Breast epithelium (tissue), 4 donors: ENCODE measurements around the gene SLC4A3. TPM values are rescaled to one million over a fixed set of nuclear protein-coding genes. Genes with fewer than 3 reads are reported as not detected.

Experiments
- DNase-seq, 2 donors: peaks; one replicate each; pipeline ENCODE4 v3.0.0-alpha.2; 2019; ENCODE audit warnings: low spot score in 2 of 2
- H3K27ac ChIP-seq, 2 donors: fragments of 200-600 bp; sonication (generic) in 1 of 2; one replicate each; pipeline ENCODE4 v1.5.1; 2016 to 2019; ENCODE audit warnings: mild to moderate bottlenecking in 1 of 2
- H3K27me3 ChIP-seq, 2 donors: fragments of 200-600 bp; sonication (generic) in 1 of 2; one replicate each; pipeline versions ENCODE4 v1.5.1 to v1.6.0; 2017 to 2019; ENCODE audit warnings: control low read depth in 1 of 2, mild to moderate bottlenecking in 1 of 2
- H3K36me3 ChIP-seq: fragments of 200-600 bp; one replicate; pipeline ENCODE4 v1.5.1; 2019
- H3K4me1 ChIP-seq, 2 donors: fragments of 200-600 bp; sonication (generic); one replicate each; pipeline ENCODE4 v1.5.1; 2016 to 2019; ENCODE audit warnings: control low read depth in 1 of 2
- H3K4me3 ChIP-seq, 3 donors: fragments of 200-600 bp; sonication (generic); 1 replicate in 2 of 3; 2 replicates in 1 of 3; pipeline ENCODE4 v1.5.1; 2016 to 2019; ENCODE audit warnings: mild to moderate bottlenecking in 3 of 3, moderate library complexity in 2 of 3
- H3K9me3 ChIP-seq, 2 donors: fragments of 200-600 bp; sonication (generic) in 1 of 2; one replicate each; pipeline ENCODE4 v1.5.1; 2016 to 2019; ENCODE audit warnings: control low read depth in 1 of 2
- POLR2A ChIP-seq: fragments of 450-650 bp; IDR thresholded peaks from one replicate; pipeline ENCODE4 v1.6.1; 2016; ENCODE audit warnings: antibody characterized with exemption, mild to moderate bottlenecking, moderate library complexity
- POLR2AphosphoS5 ChIP-seq, 3 donors: sonication (generic); formaldehyde crosslinking; IDR thresholded peaks; one replicate each; pipeline ENCODE4 v1.6.1; 2017; ENCODE audit warnings: antibody characterized with exemption in 3 of 3
- intact Hi-C: fragments of 100-400 bp; cut with DNase I; formaldehyde crosslinking; loops from one replicate; pipeline ENCODE4 v1.15.1; 2023; ENCODE audit warnings: low total_unique reads
- total RNA-seq, 3 donors: library from RNA; depleted of rRNA; stranded (reverse); fragments of >200 nt; gene quantifications; one replicate each; pipeline ENCODE4 v1.1.0, GENCODE V29; 2016
- TF ChIP-seq, protein P1 (sequence below), 3 donors: fragments of 450-650 bp; IDR thresholded peaks; one replicate each; pipeline ENCODE4 v1.5.1; 2016 to 2017; ENCODE audit warnings: antibody characterized with exemption in 3 of 3, mild to moderate bottlenecking in 3 of 3, moderate library complexity in 3 of 3

SLC4A3 gene
- total RNA-seq, 3 donors from 2014 or later = 2.1 to 4.7 (median 4.6) TPM

DNA sequence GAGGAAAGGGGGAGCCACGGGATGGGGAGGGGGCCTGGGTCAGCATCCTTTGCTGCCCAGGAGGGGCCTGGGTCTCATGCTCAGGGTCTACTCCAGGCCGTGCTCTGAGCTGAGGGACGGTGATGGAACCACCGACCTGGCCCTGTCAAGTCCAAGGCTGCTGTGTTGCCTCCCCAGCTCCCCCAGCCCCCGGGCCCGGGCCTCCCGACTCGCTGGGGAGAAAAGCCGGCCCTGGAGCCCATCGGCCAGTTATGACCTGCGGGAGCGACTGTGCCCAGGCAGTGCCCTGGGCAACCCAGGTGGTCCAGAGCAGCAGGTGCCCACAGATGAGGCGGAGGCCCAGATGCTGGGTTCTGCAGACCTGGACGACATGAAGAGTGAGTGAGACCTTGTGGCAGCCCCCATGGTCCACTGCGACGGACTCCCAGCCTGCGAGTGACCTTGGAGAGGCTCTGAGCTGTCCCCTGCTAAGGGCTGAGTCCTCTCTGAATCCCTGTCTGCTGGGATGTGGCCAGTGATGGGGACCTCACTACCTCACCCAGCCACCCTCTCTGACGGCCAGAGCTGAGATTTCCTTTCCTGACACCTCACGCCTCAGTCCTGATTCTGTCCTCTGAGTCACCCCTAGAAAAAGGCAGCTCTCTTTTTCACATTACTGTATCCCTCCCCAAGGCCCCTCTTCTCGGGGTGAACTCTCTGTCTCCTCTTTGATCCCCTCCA is 2.7 kb downstream of the SLC4A3 start:
- H3K4me3 ChIP-seq = no peak overlapping the region
- no peak for TF ChIP-seq POLR2AphosphoS5 (IDR thresholded peaks at IDR 0.05)
- no peak for TF ChIP-seq POLR2A
- TF ChIP-seq, protein P1, sequence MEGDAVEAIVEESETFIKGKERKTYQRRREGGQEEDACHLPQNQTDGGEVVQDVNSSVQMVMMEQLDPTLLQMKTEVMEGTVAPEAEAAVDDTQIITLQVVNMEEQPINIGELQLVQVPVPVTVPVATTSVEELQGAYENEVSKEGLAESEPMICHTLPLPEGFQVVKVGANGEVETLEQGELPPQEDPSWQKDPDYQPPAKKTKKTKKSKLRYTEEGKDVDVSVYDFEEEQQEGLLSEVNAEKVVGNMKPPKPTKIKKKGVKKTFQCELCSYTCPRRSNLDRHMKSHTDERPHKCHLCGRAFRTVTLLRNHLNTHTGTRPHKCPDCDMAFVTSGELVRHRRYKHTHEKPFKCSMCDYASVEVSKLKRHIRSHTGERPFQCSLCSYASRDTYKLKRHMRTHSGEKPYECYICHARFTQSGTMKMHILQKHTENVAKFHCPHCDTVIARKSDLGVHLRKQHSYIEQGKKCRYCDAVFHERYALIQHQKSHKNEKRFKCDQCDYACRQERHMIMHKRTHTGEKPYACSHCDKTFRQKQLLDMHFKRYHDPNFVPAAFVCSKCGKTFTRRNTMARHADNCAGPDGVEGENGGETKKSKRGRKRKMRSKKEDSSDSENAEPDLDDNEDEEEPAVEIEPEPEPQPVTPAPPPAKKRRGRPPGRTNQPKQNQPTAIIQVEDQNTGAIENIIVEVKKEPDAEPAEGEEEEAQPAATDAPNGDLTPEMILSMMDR (IDR thresholded peaks at IDR 0.05) = no peak
- DNase-seq = no peak
- intact Hi-C loops = no loop called here
- H3K4me1 ChIP-seq = peaks cover 0 to 3% of the 10 kb centered on the region in 2 donors
- H3K36me3 ChIP-seq = no peaks in the 10 kb centered on the region
- no peaks in the 10 kb centered on the region for H3K9me3 ChIP-seq
- no peak overlapping the region for H3K27ac ChIP-seq
- H3K27me3 ChIP-seq = no peaks in the 10 kb centered on the region

DNA sequence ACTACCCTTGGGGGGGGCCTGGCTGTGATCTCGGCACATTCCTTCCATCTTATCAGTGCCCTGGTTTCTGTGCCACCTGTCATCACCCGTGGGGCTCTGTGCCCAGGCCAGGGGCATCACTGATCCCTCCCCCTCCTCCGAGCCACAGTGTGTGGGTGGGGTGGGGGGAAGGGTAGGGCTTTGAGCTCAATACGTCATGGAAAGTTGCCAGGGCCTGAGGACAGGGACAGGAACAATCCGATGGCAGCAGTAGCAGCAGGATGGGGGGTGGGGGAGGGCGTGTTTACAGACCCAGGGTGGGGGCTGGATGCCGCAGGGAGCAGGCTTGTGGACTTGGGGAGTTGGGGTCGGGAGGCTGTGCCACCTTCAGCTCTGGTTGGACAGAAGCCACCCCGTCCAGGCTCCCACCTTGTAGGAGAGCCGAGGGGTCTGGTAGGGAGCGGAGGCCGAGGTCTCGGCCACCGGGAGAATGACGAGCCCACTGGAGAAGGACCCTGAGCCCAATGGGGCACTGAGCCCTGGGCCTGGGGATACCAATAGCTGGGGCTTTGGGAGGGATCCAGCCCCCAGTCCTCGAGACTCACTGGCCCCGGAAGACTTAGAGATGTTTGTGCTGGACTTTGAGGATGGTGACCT is 3.5 kb downstream of the SLC4A3 start:
- Histone ChIP-seq H3K4me1 (peaks cover 0 to 3% of the 10 kb centered on the region in 2 donors), H3K27ac (no peak overlapping the region), H3K9me3 (no peaks in the 10 kb centered on the region), H3K4me3 (no peak overlapping the region), H3K36me3 (no peaks in the 10 kb centered on the region), H3K27me3 (no peaks in the 10 kb centered on the region)
- TF ChIP-seq POLR2AphosphoS5 (IDR thresholded peaks at IDR 0.05) (no peak), POLR2A (no peak)
- TF ChIP-seq, protein P1 (IDR thresholded peaks at IDR 0.05) = no peak
- intact Hi-C loops = no loop called here
- no peak for DNase-seq

DNA sequence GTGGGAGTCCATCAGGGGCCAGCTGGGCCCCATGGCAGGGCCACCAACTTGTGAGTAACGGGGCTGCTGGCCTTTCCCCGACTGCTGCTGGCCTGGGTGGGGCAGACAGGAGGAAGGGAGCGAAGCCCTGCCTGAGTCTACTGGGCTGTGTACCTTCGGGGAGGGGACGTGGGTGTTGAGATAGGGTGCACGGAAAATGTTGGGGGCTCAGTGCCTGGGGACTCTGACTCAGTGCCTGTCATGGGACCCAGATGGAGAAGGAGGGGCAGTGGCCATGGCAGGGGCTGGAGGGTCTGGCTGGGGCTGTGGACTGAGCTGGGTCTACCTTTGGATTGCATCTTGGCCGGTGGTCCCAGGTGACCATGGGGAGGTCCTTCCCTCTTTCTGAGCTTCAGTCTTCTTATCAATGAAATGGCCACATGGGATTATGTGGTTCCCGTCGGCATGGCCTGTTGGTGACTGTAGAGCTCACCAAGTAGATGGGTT is 4.0 kb downstream of the SLC4A3 start:
- H3K4me3 ChIP-seq = no peak overlapping the region
- no peaks in the 10 kb centered on the region for H3K36me3 ChIP-seq
- intact Hi-C loops = no loop called here
- no peak for TF ChIP-seq POLR2A
- TF ChIP-seq, protein P1 (IDR thresholded peaks at IDR 0.05) = no peak
- TF ChIP-seq POLR2AphosphoS5 (IDR thresholded peaks at IDR 0.05) = no peak
- no peaks in the 10 kb centered on the region for H3K27me3 ChIP-seq
- peaks cover 0 to 3% of the 10 kb centered on the region in 2 donors for H3K4me1 ChIP-seq
- no peak overlapping the region for H3K27ac ChIP-seq
- no peak for DNase-seq
- H3K9me3 ChIP-seq = no peaks in the 10 kb centered on the region

DNA sequence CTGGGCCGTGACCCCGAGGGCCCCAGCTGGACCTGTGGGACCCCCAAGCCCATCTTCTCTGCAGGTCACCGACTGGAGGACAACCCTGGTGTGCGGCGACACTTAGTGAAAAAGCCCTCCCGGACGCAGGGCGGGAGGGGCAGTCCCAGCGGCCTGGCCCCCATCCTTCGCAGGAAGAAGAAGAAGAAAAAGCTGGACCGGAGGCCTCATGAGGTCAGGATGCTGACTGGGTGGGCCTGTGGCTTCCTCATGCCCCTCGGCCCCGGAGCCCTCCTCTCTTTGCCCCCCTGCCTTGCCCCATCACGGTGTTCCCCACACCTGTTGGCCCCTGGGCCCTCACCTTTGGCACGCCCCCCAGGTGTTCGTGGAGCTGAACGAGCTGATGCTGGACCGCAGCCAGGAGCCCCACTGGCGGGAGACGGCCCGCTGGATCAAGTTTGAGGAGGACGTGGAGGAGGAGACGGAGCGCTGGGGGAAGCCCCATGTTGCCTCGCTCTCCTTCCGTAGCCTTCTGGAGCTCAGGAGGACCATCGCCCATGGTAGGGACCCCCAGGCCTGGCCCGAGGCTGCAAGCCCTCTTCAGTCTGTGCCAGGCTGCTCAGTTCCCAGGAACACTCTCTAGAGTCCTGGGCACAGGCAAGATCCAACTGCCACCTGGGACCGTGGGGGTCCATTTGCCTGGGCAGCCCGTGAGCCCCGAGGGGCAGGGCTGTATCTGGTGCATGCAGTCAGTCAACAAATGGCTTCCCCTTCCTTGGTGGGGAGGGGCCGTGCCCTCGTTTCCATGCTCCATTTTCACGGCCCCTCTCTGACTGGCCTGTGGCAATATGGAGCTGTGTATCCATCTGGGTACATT is 4.7 kb downstream of the SLC4A3 start:
- H3K9me3 ChIP-seq = no peaks in the 10 kb centered on the region
- TF ChIP-seq POLR2A = no peak
- TF ChIP-seq POLR2AphosphoS5 (IDR thresholded peaks at IDR 0.05) = no peak
- TF ChIP-seq, protein P1 (IDR thresholded peaks at IDR 0.05) = no peak
- peaks cover 0 to 3% of the 10 kb centered on the region in 2 donors for H3K4me1 ChIP-seq
- no peak overlapping the region for H3K27ac ChIP-seq
- intact Hi-C loops = no loop called here
- no peak for DNase-seq
- no peaks in the 10 kb centered on the region for H3K27me3 ChIP-seq
- no peaks in the 10 kb centered on the region for H3K36me3 ChIP-seq
- H3K4me3 ChIP-seq = no peak overlapping the region
